Cerebellar cortex (tissue), 1 donor: ENCODE measurements around the gene SLC36A4.
"Not testable (repeated sequence)": the region's sequence is repeated elsewhere in the genome, so short reads cannot be mapped to it uniquely, and the experiment has no call there.

Experiments
- DNase-seq: peaks from one replicate; pipeline ENCODE4 v3.0.0-alpha.2; 2015; ENCODE audit warnings: low spot score

Gene SLC36A4

DNA sequence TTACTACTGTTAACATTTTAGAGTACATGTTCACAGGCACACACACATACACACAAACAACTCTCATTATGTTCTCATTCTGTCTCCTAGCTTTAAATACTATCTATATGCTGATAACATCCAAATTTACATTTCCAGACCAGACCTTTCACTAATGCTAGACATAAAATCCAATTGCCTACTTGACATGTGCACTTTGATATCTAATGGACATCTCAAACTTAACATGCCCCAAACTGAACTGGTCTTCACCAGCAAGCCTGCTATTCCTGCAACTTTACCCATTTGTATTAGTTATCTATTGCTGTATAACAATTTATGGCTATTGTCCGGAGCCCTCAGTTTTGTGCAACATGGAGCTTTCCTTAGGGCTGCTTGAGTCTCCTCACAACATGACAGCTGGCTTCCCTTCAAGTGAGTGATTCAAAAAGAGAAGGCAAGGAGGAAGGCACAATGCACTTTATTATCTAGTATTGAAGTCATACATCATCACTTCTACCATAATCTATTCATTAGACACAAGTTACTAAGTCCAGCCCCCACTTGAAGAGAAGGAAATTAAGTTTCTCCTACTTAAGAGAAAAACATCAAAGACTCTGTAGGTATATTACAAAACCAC, 3.0 kb downstream of the SLC36A4 start:
- DNase-seq, result no peak

GRCh38 chr11:93193731-93194130, 4.1 kb downstream of the SLC36A4 start:
- no peak for DNase-seq

- DNase-seq, result no peak
These were observed 5.6 kb downstream of the SLC36A4 start for GRCh38 chr11:93192163-93192562.

GRCh38 chr11:93189462-93189861, 8.3 kb downstream of the SLC36A4 start:
- no peak for DNase-seq

DNA sequence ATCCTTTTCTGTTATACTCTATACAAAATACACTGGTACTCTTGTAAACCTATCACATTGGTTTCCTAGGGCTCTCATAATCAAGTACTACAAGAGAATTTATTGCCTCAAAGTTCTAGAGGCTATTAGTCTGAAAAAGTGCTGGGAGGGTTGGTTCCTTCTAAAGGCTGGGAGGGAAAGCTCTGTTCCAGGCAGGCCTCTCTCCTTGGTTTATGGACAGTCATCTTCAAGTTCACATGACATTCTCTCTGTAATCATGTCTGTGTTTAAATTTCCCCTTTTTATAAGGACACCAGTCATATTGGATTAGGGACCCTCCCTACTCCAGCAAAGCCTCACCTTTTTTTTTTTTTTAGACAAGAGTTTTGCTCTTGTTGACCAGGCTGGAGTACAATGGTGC, 9.1 kb downstream of the SLC36A4 start:
- no peak for DNase-seq

GRCh38 chr11:93187290-93187689, 10.5 kb downstream of the SLC36A4 start:
- DNase-seq, result no peak

- DNase-seq, result not testable (repeated sequence)
These were observed 19.9 kb downstream of the SLC36A4 start for GRCh38 chr11:93177891-93178290.

DNA sequence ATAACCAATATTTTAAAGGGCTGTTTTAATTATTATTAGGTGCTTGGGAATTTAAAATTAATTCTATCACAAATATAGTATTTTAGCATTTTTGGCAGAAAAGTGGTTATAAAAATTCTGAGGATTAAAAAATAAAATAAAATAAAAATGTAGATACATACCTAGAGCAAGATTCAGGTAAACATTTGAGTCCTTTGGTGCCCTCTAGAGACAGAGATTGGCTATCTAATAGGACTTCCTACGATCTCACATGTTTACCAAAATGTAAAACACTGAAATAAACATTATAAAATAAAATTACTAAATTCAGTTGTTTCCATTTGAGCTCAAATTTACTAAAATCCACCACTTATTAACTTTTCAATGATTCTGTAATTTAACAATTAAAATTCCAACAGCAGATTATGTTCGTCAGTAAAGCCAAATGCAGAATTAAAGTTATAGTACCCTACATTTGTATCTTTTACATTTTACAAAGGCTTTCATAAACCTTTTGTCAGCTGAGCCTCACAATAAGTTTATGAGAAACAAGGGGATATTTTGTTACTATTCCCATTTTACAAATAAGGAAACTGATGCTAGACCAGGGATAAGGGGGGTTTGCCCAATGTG, 27.7 kb downstream of the SLC36A4 start:
- DNase-seq, result peak; percentile 32

DNA sequence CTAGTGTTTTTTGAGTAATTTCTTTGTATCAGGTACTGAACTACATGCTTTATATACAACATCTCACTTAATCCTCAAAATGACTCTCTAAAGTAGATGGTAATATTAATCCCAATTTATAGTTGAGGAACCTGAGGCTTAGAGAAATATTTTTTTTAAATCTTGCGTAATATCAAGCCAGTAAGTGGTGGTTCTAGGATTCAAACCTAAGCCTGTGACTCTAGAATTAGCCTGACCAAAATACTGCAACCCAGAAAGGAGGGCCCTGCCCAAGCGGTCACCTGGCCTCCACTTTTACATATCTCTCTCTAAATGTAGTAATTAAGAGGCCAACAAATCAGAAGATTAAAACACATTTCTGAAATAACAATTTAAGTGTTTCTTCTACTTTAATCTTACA, 28.6 kb downstream of the SLC36A4 start:
- no peak for DNase-seq

DNA sequence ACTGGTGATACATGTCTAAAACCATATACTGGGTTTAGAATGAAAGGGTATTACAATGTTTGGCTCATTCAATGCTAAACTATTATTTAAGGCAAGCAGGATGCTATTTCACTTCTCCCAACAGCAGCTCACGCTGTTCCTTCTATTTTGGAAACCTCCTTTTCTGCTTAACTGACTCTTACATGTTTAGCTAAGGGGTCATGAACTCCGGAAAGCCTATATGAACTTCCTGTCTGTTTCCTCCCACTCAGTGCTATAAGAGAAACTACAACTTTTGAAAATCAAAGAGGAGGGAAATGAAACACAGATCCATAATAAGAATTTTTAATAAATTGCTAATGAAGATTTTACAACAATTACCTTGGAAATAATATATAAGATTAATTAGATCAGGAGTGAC, 30.9 kb downstream of the SLC36A4 start:
- no peak for DNase-seq

GRCh38 chr11:93166194-93166593, 31.6 kb downstream of the SLC36A4 start:
- DNase-seq, result no peak

DNA sequence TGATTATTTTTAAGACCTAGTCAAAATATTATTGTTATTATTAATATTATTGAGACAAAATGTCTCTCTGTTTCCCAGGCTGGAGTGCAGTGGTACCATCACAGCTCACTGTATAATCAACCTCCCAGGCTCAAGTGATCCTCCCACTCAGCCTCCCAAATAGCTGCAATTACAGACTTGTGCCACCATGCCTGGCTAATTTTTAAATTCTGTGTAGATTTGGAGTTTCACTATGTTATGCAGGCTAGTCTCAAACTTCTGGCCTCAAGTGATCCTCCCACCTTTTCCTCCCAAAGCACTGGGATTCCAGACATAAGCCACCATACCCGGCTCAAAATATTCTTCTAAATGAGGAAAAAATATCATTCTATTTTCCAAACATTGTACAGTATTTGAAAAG, 37.0 kb downstream of the SLC36A4 start:
- DNase-seq, result no peak

GRCh38 chr11:93160156-93160555, 37.6 kb downstream of the SLC36A4 start:
- DNase-seq, result no peak

- DNase-seq, result no peak
These were observed 38.1 kb downstream of the SLC36A4 start for GRCh38 chr11:93159721-93160120.

DNA sequence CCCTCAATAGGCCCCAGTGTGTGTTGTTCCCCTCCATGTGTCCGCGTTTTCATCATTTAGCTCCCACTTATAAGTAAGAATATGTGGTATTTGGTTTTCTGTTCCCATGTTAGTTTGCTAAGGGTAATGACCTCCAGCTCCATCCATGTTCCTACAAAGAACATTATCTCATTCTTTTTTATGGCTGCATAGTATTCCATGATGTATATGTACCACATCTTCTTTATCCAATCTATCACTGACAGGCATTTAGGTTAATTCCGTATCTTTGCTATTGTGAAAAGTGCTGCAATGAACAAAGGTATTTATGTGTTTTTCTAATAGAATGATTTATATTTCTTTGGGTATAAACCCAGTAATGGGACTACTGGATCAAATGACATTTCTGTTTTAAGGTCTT, 42.1 kb downstream of the SLC36A4 start:
- DNase-seq, result no peak

- DNase-seq, result no peak
These were observed 52.3 kb downstream of the SLC36A4 start for GRCh38 chr11:93145390-93145915.

DNA sequence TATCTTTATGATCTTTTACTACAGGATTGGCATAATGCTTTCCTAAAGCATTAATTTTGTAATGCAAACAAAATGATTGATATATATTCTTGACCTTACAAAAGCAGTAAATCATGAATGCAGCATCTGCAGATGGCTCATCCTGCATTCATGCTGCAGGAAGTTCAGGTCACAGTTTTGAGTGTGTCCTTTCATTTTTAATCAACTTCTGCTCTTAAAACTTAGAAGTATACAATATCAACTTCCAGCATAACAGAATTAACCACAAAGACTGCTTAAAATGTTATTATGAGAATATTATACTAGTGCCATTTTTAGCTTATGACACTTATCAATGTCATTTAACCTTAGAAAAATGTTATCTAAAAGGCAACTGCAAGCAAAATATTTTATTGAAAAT, 54.0 kb downstream of the SLC36A4 start:
- DNase-seq, result no peak

DNA sequence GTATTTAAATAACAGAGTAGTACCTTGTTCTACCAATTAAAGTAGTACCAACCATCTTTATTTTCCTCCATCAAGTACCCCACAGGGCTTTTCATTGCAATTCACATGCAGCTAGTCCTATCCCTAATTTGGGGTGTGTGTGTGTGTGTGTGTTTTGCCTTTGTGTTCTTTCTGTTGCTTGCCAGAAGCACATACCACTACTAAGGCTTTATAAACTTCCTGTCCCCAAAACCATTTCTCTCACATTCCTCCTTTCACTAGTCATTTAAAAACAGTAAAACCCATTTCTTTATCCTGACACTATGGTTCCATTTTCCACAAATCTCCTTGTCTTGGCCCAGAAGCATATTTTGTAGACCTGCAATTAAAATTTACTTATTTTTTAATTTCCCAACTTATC, 54.6 kb downstream of the SLC36A4 start:
- DNase-seq, result no peak

- DNase-seq, result no peak
These were observed 64.2 kb downstream of the SLC36A4 start for GRCh38 chr11:93133488-93134109.

- no peak for DNase-seq
These were observed 65.0 kb downstream of the SLC36A4 start for GRCh38 chr11:93132836-93133235.

DNA sequence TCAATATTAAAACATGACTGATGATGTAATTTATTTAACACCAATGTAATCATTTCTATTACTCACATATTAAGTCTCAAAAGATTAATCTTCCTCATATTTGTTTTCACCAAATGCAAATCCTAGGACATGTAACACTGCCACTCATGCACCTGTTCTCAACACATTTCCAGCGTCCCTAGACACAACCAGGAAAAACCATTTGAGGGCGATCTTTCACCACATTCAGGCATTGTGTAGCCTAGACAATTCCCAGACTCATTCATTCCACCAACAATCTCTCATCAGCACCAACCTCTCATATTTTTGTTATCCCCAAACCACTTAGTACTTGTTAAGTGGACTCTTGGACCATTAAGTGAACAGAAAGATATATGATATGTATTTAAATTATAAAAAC, 66.1 kb downstream of the SLC36A4 start:
- DNase-seq, result peak; percentile 35

DNA sequence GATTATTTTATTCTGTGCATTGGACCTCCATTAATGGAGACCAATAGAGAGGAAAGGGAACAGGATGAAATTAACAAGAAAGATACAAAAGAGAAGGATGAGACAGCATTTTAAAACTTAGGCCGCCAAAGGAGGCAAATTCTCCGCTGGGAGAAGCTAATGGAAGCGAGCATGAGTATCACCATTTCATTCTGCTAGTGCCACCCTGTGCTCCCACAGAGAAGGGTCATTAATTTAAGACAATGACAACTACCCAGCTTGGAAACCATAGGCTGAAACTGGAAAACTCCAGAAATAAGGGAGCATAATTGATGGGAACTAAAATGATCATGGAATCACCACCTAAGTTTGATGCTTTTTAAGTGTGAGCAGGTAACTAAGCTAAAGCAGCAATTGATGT, 69.2 kb downstream of the SLC36A4 start:
- no peak for DNase-seq

- DNase-seq, result no peak
These were observed 74.4 kb downstream of the SLC36A4 start for GRCh38 chr11:93123351-93123898.
